Adrenal gland (tissue), 12 donors: Measurements from ENCODE around the gene UBR3. TPM values are rescaled to one million over a fixed set of nuclear protein-coding genes. Genes with fewer than 3 reads are reported as not detected.
A peak's percentile ranks its signal among the peaks of the same experiment; 100 is the strongest.

Experiments
- DNase-seq, 7 donors: peaks; one replicate each; pipeline ENCODE4 v3.0.0-alpha.2; 2019 to 2020
- H3K27ac ChIP-seq, 5 donors: fragments of 200-600 bp; sonication (generic) in 4 of 5; 1 replicate in 3 of 5; 2 replicates in 2 of 5; pipeline versions ENCODE4 v1.5.1 to v1.8.0; 2016 to 2020; ENCODE audit warnings: mild to moderate bottlenecking in 1 of 5
- H3K27me3 ChIP-seq: fragments of 200-600 bp; 2 replicates; pipeline ENCODE4 v1.8.0; 2021
- H3K36me3 ChIP-seq, 2 donors: fragments of 200-600 bp; replicated peaks in 1 of 2; 1 replicate in 1 of 2; 2 replicates in 1 of 2; pipeline versions ENCODE4 v1.5.1 to v1.8.0; 2018 to 2022
- H3K4me1 ChIP-seq, 2 donors: fragments of 200-600 bp; replicated peaks in 1 of 2; 1 replicate in 1 of 2; 2 replicates in 1 of 2; pipeline versions ENCODE4 v1.5.1 to v1.8.0; 2018 to 2021
- H3K4me3 ChIP-seq, 4 donors: fragments of 200-600 bp; sonication (generic) in 3 of 4; one replicate each; pipeline ENCODE4 v1.5.1; 2016 to 2018
- H3K9me3 ChIP-seq, 3 donors: fragments of 200-600 bp; sonication (generic) in 1 of 3; replicated peaks in 1 of 3; 1 replicate in 2 of 3; 2 replicates in 1 of 3; pipeline versions ENCODE4 v1.5.1 to v1.8.0; 2016 to 2021
- POLR2A ChIP-seq, 2 donors: fragments of 450-650 bp; IDR thresholded peaks; one replicate each; pipeline ENCODE4 v1.6.1; 2017; ENCODE audit warnings: antibody characterized with exemption in 2 of 2, mild to moderate bottlenecking in 2 of 2, moderate library complexity in 1 of 2
- WGBS, 4 donors: extraction: QIAGEN DNeasy Blood & Tissue Kit in 2 of 4; methylation state at CpG; one replicate each; pipeline versions ENCODE4 v1.1.5 to v1.1.7; 2013 to 2017; 5-methylcytosine and 5-hydroxymethylcytosine counted together
- intact Hi-C, 2 donors: fragments of 100-400 bp; cut with DNase I; formaldehyde crosslinking; loops; one replicate each; pipeline versions ENCODE4 v1.14.1 to v1.15.0; 2022 to 2023
- polyA plus RNA-seq, 3 donors: library from polyadenylated mRNA; stranded (reverse); fragments of 200-250 nt in 2 of 3; fragments of 350-450 nt in 1 of 3; fragmentation: Illumina TruSeq in 1 of 3; extraction: RNeasy Lipid Tissue Mini Kit (QIAGEN cat#74804) in 1 of 3; gene quantifications; one replicate each; pipeline ENCODE4 v1.2.3, GENCODE V29; 2013 to 2014
- total RNA-seq, 9 donors: library from RNA; depleted of rRNA in 4 of 9; stranded (reverse); fragments of >200 nt in 4 of 9; fragments of 120-200 nt in 1 of 9; fragmentation: NEBNext Ultra II Directional in 1 of 9; extraction: Animal tissue kit (Norgen Biotek cat#: 25700) in 1 of 9; gene quantifications; one replicate each; pipeline versions ENCODE4 v1.1.0 to v1.2.4, GENCODE V29; 2013 to 2023
- TF ChIP-seq, protein P1 (sequence below), 6 experiments: fragments of 450-650 bp in 4 of 6; fragments of 200-600 bp in 2 of 6; sonication (generic) in 1 of 6; IDR thresholded peaks; 1 replicate in 5 of 6; 2 replicates in 1 of 6; pipeline versions ENCODE4 v1.5.1 to v1.8.0; 2016 to 2021; ENCODE audit warnings: antibody characterized with exemption in 6 of 6, mild to moderate bottlenecking in 2 of 6, moderate library complexity in 1 of 6
- donor health status: healthy with polysubstance abuse.
- donor health status: Bipolar disorder and iron deficiency.
- donor health status: DM: yes; HTN: yes; CAD: no.
- donor health status: DM: no; HTN: no; CAD: no.
- donor health status: DM: no; HTN: no; CAD: no.
- donor health status: DM: yes; HTN: yes; CAD: no.

The UBR3 gene
- total and polyA plus RNA-seq, 12 donors: 25.5 to 85.7 (median 62.8) TPM

DNA sequence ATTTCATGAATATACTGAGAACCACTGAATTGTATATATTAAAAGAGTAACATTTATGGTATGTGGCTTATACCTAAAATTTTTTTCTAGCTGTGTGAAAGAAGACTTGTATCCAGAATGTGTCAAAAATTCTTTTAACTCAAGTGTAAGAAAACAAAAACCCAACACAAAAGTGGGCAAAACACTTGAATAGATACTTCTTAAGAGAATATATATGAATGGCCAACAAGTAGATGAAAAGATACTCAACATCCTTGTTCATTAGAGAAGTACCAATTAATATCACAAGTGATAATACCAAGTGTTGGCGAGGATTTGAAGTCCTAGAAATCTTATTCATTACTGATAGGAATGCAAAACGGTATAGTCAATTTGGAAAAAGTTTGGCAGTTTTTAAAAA is 243.5 kb downstream of the UBR3 start:
- intact Hi-C loops: no loop called here
- no peak for DNase-seq
- H3K27me3 ChIP-seq: no peaks in the 10 kb centered on the region
- H3K4me1 ChIP-seq: peaks cover 0 to 20% of the 10 kb centered on the region in 2 donors
- 75 to 99% (median 97%) methylated on average over 2 of the region's 2 CpGs for WGBS, 4 donors
- TF ChIP-seq, protein P1, sequence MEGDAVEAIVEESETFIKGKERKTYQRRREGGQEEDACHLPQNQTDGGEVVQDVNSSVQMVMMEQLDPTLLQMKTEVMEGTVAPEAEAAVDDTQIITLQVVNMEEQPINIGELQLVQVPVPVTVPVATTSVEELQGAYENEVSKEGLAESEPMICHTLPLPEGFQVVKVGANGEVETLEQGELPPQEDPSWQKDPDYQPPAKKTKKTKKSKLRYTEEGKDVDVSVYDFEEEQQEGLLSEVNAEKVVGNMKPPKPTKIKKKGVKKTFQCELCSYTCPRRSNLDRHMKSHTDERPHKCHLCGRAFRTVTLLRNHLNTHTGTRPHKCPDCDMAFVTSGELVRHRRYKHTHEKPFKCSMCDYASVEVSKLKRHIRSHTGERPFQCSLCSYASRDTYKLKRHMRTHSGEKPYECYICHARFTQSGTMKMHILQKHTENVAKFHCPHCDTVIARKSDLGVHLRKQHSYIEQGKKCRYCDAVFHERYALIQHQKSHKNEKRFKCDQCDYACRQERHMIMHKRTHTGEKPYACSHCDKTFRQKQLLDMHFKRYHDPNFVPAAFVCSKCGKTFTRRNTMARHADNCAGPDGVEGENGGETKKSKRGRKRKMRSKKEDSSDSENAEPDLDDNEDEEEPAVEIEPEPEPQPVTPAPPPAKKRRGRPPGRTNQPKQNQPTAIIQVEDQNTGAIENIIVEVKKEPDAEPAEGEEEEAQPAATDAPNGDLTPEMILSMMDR (IDR thresholded peaks at IDR 0.05): no peak
- TF ChIP-seq POLR2A (IDR thresholded peaks at IDR 0.05): no peak
- H3K36me3 ChIP-seq: no peaks in the 10 kb centered on the region
- H3K9me3 ChIP-seq: peaks cover 0 to 3% (median 0%) of the 10 kb centered on the region in 3 donors
- H3K4me3 ChIP-seq: no peak overlapping the region
- H3K27ac ChIP-seq: no peak overlapping the region

DNA sequence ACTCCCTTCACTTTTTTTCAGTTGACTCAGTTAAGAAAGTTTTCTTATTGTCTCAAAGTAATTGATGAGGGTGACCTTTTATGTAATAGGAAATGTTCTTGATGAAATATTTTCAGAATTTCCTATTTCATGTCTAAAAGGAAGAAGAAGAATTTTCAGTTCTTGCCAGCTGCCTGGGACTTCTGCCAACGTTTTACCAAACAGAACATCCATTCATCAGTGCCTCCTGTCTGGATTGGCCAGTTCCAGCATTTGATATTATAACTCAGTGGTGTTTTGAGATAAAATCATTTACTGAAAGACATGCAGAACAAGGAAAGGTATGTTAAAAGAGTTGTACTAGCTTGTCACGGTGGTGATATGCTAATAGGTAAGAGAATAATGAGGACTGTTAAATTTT is 246.0 kb downstream of the UBR3 start:
- no peaks in the 10 kb centered on the region for H3K27me3 ChIP-seq
- H3K27ac ChIP-seq: peak overlapping the region in 3 of 5 donors; percentile 8 to 38 (median 33)
- H3K4me1 ChIP-seq: peaks cover 0 to 20% of the 10 kb centered on the region in 2 donors
- no peaks in the 10 kb centered on the region for H3K36me3 ChIP-seq
- H3K4me3 ChIP-seq: peak overlapping the region in 1 of 4 donors; percentile 10
- intact Hi-C loops: no loop called here
- H3K9me3 ChIP-seq: peaks cover 0 to 3% (median 0%) of the 10 kb centered on the region in 3 donors
- TF ChIP-seq, protein P1 (IDR thresholded peaks at IDR 0.05): no peak
- no peak for TF ChIP-seq POLR2A (IDR thresholded peaks at IDR 0.05)
- 0 to 4% (median 2%) methylated on average over 2 of the region's 2 CpGs for WGBS, 4 donors
- DNase-seq: peak; percentile 85 to 96 (median 90)

- 69 to 100% (median 92%) methylated on average over 1 of the region's 1 CpG for WGBS, 4 donors
- TF ChIP-seq, protein P1 (IDR thresholded peaks at IDR 0.05): no peak
- TF ChIP-seq POLR2A (IDR thresholded peaks at IDR 0.05): no peak
These were observed 248.9 kb downstream of the UBR3 start for GRCh38 chr2:170076189-170076588.

DNA sequence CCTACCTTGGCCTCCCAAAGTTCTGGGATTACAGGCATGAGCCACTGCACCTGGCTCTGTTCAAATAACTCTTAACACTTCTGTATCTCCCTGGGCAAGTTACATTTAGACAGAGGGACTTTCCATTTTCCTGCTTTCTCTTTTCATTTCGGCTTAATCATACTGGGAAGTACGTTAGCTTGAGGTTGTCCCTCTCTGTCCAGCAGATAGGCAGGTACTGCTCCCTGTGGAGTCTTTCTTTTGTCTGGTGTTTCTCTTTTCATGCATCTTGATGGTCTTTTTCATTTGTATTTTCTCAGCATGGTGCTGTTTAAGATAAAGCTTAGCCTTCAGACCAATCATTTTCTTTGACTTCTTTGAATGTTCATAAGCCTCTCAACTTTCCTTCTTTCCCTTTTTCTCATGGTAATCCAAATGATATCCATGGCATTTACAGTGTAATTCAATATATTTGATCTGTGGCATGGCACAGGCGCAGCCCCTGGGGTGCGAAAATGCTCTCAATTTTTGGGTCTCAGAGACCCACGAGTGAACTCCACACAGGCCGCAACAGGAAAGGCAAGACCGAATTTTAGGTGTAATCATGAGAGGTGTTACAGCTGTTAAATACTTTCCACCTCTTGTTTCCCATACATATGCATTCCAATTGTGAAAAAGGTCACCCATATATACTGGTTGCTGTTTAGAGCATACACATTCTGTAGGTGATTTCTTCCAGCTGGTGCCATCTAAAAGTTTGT is 250.7 kb downstream of the UBR3 start:
- Histone ChIP-seq H3K27me3 (no peaks in the 10 kb centered on the region), H3K36me3 (peaks cover 0 to 16% of the 10 kb centered on the region in 2 donors), H3K4me1 (peaks cover 0 to 14% of the 10 kb centered on the region in 2 donors), H3K27ac (no peak overlapping the region), H3K4me3 (no peak overlapping the region), H3K9me3 (peaks cover 0 to 5% (median 0%) of the 10 kb centered on the region in 3 donors)
- 94 to 96% (median 94%) methylated on average over 7 of the region's 7 CpGs for WGBS, 4 donors
- no peak for TF ChIP-seq POLR2A (IDR thresholded peaks at IDR 0.05)
- TF ChIP-seq, protein P1 (IDR thresholded peaks at IDR 0.05): no peak
- intact Hi-C loops: no loop called here
- DNase-seq: no peak

More at GRCh38 chr2:170076189-170076588, 248.9 kb downstream of the UBR3 start:
- no peak overlapping the region for H3K27ac ChIP-seq
- H3K36me3 ChIP-seq: peaks cover 0 to 8% of the 10 kb centered on the region in 2 donors
- H3K4me1 ChIP-seq: peaks cover 0 to 20% of the 10 kb centered on the region in 2 donors
- DNase-seq: no peak
- intact Hi-C loops: no loop called here
- H3K27me3 ChIP-seq: no peaks in the 10 kb centered on the region
- peaks cover 0 to 5% (median 0%) of the 10 kb centered on the region in 3 donors for H3K9me3 ChIP-seq
- no peak overlapping the region for H3K4me3 ChIP-seq
